ENCODE data around the gene HDAC9. TPM values are rescaled to one million over a fixed set of nuclear protein-coding genes. Genes with fewer than 3 reads are reported as not detected.

HDAC9 gene
- total RNA-seq, 1 experiment from 2014 or later, result 4.3 TPM

GRCh38 chr7:18780938-18781337 lies 285.4 kb downstream of the HDAC9 start:
- H3K4me1 ChIP-seq (ENCODE audit: control insufficient read depth in 1 of 2, insufficient read depth in 2 of 2, low read length in 2 of 2), result no peaks in the 10 kb centered on the region
- no peaks in the 10 kb centered on the region for H3K79me2 ChIP-seq (ENCODE audit: insufficient read depth, low read length)
- no peaks in the 10 kb centered on the region for H4K20me1 ChIP-seq (ENCODE audit: insufficient read depth)
- no peak overlapping the region for H3K4me2 ChIP-seq (ENCODE audit: low read length)
- RAD21 ChIA-PET (ENCODE audit: low non-redundant PET in 1 of 2, low total read pairs in 2 of 2, uncharacterized antibody in 2 of 2, unreplicated experiment in 2 of 2), result no interaction called here
- no peak overlapping the region for H3K27ac ChIP-seq (ENCODE audit: low read depth, low read length)
- H3K9ac ChIP-seq (ENCODE audit: low read length), result no peak overlapping the region
- BruUV-seq (replicated peaks), result no TSS peak
- ATAC-seq, result no peak
- H2AFZ ChIP-seq (ENCODE audit: low read depth, low read length, poor library complexity, severe bottlenecking), result no peak overlapping the region
- intact Hi-C loops (cut with micrococcal nuclease), result no loop called here
- TF ChIP-seq MAX (IDR thresholded peaks at IDR 0.05), result no peak
- no peak for TF ChIP-seq SRF (IDR thresholded peaks at IDR 0.05; ENCODE audit: low read depth)
- no peak for TF ChIP-seq ZBTB33 (IDR thresholded peaks at IDR 0.05; ENCODE audit: extremely low read depth, insufficient replicate concordance, low read length)
- no peak for TF ChIP-seq JUND (IDR thresholded peaks at IDR 0.05)
- no peak for TF ChIP-seq EZH2 (IDR thresholded peaks at IDR 0.05)
- no peak for TF ChIP-seq SP1 (IDR thresholded peaks at IDR 0.05; ENCODE audit: low read depth)
- no peak for TF ChIP-seq ZFX (IDR thresholded peaks at IDR 0.05)
- no peak for TF ChIP-seq CTCF (IDR thresholded peaks at IDR 0.05 in 2 of 3, conservative IDR thresholded peaks at IDR 0.05 in 1 of 3; ENCODE audit: borderline replicate concordance in 1 of 3, insufficient read depth in 1 of 3, low read depth in 2 of 3, low read length in 2 of 3)
- no peak for TF ChIP-seq EZH2phosphoT487 (IDR thresholded peaks at IDR 0.05; ENCODE audit: borderline replicate concordance)
- TF ChIP-seq POLR2AphosphoS5 (IDR thresholded peaks at IDR 0.05; ENCODE audit: low read depth, low read length), result no peak
- no peak for TF ChIP-seq TCF7L2 (IDR thresholded peaks at IDR 0.05; ENCODE audit: borderline replicate concordance, extremely low read depth, insufficient read depth, insufficient read length)
- H3K36me3 ChIP-seq (ENCODE audit: control insufficient read depth in 1 of 2, insufficient read depth in 2 of 2, low read length in 2 of 2), result no peaks in the 10 kb centered on the region
- POLR2A ChIA-PET, result no interaction called here
- CTCF ChIA-PET, result no interaction called here
- no peaks in the 10 kb centered on the region for H3K9me2 ChIP-seq (ENCODE audit: insufficient read depth)
- no peaks in the 10 kb centered on the region for H3K9me3 ChIP-seq (ENCODE audit: control insufficient read depth in 1 of 2, insufficient read depth in 1 of 2, low read depth in 1 of 2, low read length in 2 of 2)
- no peak overlapping the region for H3K4me3 ChIP-seq (replicated peaks in 1 of 2; ENCODE audit: low read depth in 1 of 2, low read length in 2 of 2)
- no peaks in the 10 kb centered on the region for H3K27me3 ChIP-seq (ENCODE audit: insufficient read depth, low read length)
- no peak for DNase-seq (ENCODE audit: low read depth, low spot score)
